CD4-positive, alpha-beta T cell treated with Interleukin-21 for 1 hour (primary cell): ENCODE results near the gene ZNF267.
"Not testable (repeated sequence)": the region's sequence is repeated elsewhere in the genome, so short reads cannot be mapped to it uniquely, and the experiment has no call there.

Experiments used
- DNase-seq: peaks from one replicate; pipeline ENCODE4 v3.0.0-alpha.2; 2020

The ZNF267 gene

GRCh38 chr16:31879937-31880321 is 6.3 kb downstream of the ZNF267 start:
- DNase-seq = no peak

- DNase-seq = peak; percentile 69
Observed at GRCh38 chr16:31880322-31880979, 6.8 kb downstream of the ZNF267 start.

GRCh38 chr16:31886227-31886626 is 12.6 kb downstream of the ZNF267 start:
- no peak for DNase-seq

GRCh38 chr16:31888735-31889134 is 15.1 kb downstream of the ZNF267 start:
- DNase-seq = no peak

GRCh38 chr16:31892111-31892510 is 18.5 kb downstream of the ZNF267 start:
- not testable (repeated sequence) for DNase-seq

- DNase-seq = no peak
Observed at GRCh38 chr16:31893824-31894223, 20.2 kb downstream of the ZNF267 start.

GRCh38 chr16:31897283-31897682 is 23.7 kb downstream of the ZNF267 start:
- DNase-seq = no peak

- no peak for DNase-seq
Observed at GRCh38 chr16:31899505-31899904, 25.9 kb downstream of the ZNF267 start.

- DNase-seq = not testable (repeated sequence)
Observed at GRCh38 chr16:31904571-31904970, 31.0 kb downstream of the ZNF267 start.

GRCh38 chr16:31913668-31914067 is 40.1 kb downstream of the ZNF267 start:
- no peak for DNase-seq

GRCh38 chr16:31916056-31916488 is 42.5 kb downstream of the ZNF267 start:
- no peak for DNase-seq

- no peak for DNase-seq
Observed at GRCh38 chr16:31920373-31920772, 46.8 kb downstream of the ZNF267 start.

GRCh38 chr16:31951806-31952205 is 78.2 kb downstream of the ZNF267 start:
- DNase-seq = not testable (repeated sequence)

- peak; percentile 44 for DNase-seq
Observed at GRCh38 chr16:31952206-31952605, 78.6 kb downstream of the ZNF267 start.

GRCh38 chr16:31956221-31956620 is 82.6 kb downstream of the ZNF267 start:
- DNase-seq = peak; percentile 41

GRCh38 chr16:31960186-31960910 is 86.7 kb downstream of the ZNF267 start:
- not testable (repeated sequence) for DNase-seq
